Bronchial smooth muscle cell (primary cell): ENCODE data around the gene PPFIBP2. TPM values are rescaled to one million over a fixed set of nuclear protein-coding genes. Genes with fewer than 3 reads are reported as not detected.

Experiments
- total RNA-seq: library from RNA; depleted of rRNA; stranded (reverse); fragments of >200 nt; gene quantifications from 2 replicates; pipeline ENCODE4 v1.2.1, GENCODE V29; 2014

PPFIBP2 gene
- 7.6 and 14.8 TPM in 2 replicates for total RNA-seq

DNA sequence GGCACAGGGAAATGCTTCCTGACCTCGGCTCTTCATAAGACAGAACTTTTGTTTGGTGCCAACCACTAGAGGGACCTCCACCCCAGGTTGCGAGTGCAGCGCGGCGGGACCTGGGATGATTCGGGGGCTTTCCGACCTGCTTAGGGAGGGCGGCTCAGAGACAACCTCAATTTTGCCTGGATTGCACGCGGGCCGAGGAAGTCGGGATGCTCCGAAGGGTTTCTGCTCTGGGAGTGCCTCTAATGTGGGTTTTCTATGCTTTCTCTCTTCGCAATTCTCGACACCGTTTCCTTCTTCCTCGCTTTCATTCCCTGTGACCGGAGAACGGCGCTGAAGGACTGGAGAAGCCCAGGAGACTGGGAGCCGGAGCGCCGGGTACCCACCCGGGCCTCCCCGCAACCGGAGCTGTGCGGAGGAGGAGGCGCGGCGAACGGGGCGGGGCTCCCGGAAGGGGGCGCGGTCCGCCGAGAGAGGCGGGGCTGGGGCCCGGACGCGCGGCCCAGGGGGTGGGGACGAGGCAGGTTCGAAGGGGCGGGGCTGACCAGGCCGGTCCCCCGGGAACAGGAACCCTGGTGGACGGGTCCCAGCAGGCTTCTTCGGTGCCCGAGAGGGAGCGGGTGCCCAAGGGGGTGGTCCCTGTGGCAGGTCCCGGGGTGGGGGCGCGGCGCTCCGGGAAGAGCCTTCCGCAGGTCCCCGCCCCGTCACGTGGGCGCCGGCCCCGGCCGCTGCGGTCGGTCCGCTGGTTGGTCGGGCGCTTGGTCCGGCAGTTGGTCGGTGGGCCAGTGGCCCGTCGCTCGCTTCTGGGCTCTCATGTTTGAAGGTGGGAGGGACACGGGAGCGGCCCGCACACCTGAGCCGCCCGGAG is at the start of gene PPFIBP2:
Gene PPFIBP2 (plus strand): TSS at position 766 of the 865 bp plus-strand sequence. CDS start 35,477 bp downstream, outside the sequence.

DNA sequence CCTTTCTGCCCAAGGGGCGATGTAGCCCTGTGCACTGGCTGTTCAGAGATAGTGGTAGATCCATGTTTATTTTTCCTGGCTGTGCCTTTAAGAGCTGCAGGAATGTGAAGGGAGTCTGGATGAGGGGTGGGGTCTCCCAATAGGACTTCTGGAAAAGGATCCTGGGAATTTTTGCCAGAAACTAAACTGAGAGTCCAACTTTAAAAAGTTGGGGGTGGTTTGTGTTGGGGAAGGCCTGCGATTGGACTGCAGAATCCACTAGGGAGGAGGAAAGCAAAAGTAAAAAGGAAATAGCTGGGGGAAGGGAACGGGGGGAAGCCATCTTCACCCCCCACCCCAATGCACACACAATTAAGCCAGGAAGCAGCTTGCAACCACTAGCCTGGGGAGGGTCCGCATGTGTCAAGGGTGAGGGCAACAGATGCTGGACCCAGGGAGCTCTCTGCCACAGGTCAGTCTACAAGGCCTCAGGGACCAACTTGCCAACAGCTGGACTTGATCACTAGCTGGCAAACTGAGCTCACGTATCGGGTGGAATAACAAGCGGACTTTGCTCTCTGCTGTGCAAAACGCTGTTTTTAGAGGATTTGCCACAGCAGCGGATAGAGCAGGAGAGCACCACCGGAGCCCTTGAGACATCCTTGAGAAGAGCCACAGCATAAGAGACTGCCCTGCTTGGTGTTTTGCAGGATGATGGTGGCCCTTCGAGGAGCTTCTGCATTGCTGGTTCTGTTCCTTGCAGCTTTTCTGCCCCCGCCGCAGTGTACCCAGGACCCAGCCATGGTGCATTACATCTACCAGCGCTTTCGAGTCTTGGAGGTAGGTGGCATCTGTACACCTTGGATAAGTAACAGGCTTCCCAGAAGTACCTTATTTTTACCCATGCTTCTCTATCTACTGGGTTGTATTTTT is 28.4 kb upstream of the PPFIBP2 start, which contains the start of gene OLFML1:
Gene OLFML1 (plus strand): TSS at position 321 of the 912 bp plus-strand sequence. CDS start 370 bp downstream, at position 691.

DNA sequence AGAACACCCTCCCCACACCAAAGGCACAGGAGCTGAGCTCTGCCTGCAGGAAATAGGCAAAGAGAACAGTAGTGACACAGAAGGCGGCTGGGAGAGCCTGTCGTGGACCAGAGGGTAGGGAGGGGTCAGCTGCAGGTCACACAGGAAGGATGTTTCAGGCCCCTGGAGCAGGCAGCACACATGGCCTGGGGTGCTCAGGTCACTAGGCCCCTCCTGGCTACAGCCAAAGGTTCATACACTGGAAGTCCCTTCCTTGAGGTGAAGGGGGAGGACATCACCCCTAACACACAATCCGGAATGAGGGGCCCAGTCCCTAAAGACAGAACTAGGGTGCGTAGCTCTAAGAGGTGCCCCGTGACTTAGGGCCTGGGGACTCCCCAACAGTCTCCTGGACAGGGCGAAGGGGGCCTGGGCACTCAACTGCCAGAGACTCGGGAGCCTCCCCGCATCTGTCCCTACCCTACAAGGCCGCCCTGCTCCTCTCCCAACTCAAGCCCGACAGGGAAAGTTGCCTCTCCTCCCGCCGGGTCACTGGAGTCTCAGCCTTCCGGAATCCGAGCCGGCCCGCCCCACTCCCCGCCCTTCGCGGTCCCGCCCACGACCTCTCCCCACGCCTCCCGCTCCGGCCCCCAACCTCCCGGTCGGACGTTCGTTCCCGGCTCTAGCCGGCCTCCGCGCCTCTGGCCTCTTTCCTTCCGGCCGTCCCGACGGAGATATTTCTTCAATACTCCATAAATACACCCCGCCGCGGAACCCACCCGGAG is 159.3 kb downstream of the PPFIBP2 start, which contains the start of gene CYB5R2:
Gene CYB5R2 (minus strand): TSS at position 541 of the 764 bp plus-strand sequence. CDS start 675 bp downstream, outside the sequence.

Other genes with a start within 250 kb of the PPFIBP2 start
- 7.1 and 16.4 TPM in 2 replicates for gene OLFML1, start 28.5 kb upstream of the PPFIBP2 start, total RNA-seq
- 4.4 and 5.5 TPM in 2 replicates for gene CYB5R2, start 159.5 kb downstream of the PPFIBP2 start, total RNA-seq
- gene OVCH2, start 192.5 kb downstream of the PPFIBP2 start, total RNA-seq, result not detected in 2 replicates